Epithelial cell of esophagus (primary cell): ENCODE results near the gene TANC1.

Experiments
- DNase-seq: peaks from one replicate; pipeline ENCODE4 v3.0.0; 2010; ENCODE audit warnings: low read depth
- H3K4me3 ChIP-seq: 2 replicates; pipeline ENCODE4 v1.5.1; 2011; ENCODE audit warnings: mild to moderate bottlenecking, low read length, control low read depth
- CTCF ChIP-seq: IDR thresholded peaks from 2 replicates; pipeline ENCODE4 v1.5.1; 2011; ENCODE audit warnings: low read depth, mild to moderate bottlenecking, low read length, control low read depth, inconsistent platforms; ENCODE audit not compliant: insufficient read depth; ENCODE audit errors: missing control alignments

The TANC1 gene

GRCh38 chr2:159124441-159124911 is 156.0 kb downstream of the TANC1 start:
- TF ChIP-seq CTCF = no peak
- no peak overlapping the region for H3K4me3 ChIP-seq
- DNase-seq = peak; percentile 97

- H3K4me3 ChIP-seq = no peak overlapping the region
- DNase-seq = peak; percentile 51
- no peak for TF ChIP-seq CTCF
These were observed 156.6 kb downstream of the TANC1 start for GRCh38 chr2:159124931-159125467.

GRCh38 chr2:159125858-159126257 is 157.4 kb downstream of the TANC1 start:
- TF ChIP-seq CTCF = no peak
- DNase-seq = no peak
- no peak overlapping the region for H3K4me3 ChIP-seq

GRCh38 chr2:159126432-159127022 is 158.1 kb downstream of the TANC1 start:
- no peak for TF ChIP-seq CTCF
- no peak overlapping the region for H3K4me3 ChIP-seq
- DNase-seq = peak; percentile 45

- no peak for DNase-seq
- TF ChIP-seq CTCF = no peak
These were observed 159.8 kb downstream of the TANC1 start for GRCh38 chr2:159128191-159128590.

GRCh38 chr2:159129269-159129668 is 160.8 kb downstream of the TANC1 start:
- no peak for DNase-seq
- TF ChIP-seq CTCF = no peak

More at GRCh38 chr2:159128191-159128590, 159.8 kb downstream of the TANC1 start:
- no peak overlapping the region for H3K4me3 ChIP-seq

GRCh38 chr2:159129824-159130223 is 161.4 kb downstream of the TANC1 start:
- no peak overlapping the region for H3K4me3 ChIP-seq
- no peak for DNase-seq
- TF ChIP-seq CTCF = no peak

More at GRCh38 chr2:159129269-159129668, 160.8 kb downstream of the TANC1 start:
- H3K4me3 ChIP-seq = no peak overlapping the region
